Measurements from ENCODE around the gene DDX55. TPM values are rescaled to one million over a fixed set of nuclear protein-coding genes. Genes with fewer than 3 reads are reported as not detected.

DDX55 gene
- total RNA-seq, 2 donors from 2014 or later = 20.6 to 41.8 TPM

DNA sequence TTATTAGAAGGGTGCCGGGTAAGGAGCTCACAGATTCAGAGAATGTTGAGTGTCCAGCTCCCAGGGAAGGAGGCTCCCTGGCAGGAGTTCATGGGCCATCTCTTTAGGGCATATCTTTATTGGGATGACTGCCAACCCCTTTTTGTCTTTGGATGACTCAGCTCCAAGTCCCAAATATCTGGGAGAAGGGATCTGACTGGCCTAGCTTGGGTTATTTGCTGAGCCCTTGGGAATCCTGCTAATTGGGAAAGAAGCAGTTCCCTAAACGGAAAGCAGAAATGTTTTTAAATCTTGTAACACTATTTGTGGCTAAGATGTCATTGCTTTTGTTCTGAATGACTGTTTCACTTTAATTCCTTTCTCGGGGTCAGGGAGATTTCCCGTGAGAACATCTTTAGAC, 12.6 kb downstream of the DDX55 start:
- no peak overlapping the region for H3K27ac ChIP-seq
- no peaks in the 10 kb centered on the region for H3K9me3 ChIP-seq
- peaks cover 60% of the 10 kb centered on the region for H3K36me3 ChIP-seq
- no peak for ATAC-seq (ENCODE audit: insufficient number of reproducible peaks, low FRiP score, low read depth)
- no peaks in the 10 kb centered on the region for H3K27me3 ChIP-seq (replicated peaks; ENCODE audit: insufficient read depth)
- no peak for DNase-seq (ENCODE audit: low spot score)
- H3K4me3 ChIP-seq = no peak overlapping the region
- no peak for TF ChIP-seq CTCF (IDR thresholded peaks at IDR 0.05)
- no peaks in the 10 kb centered on the region for H3K4me1 ChIP-seq (ENCODE audit: control insufficient read depth in 1 of 2, low read depth in 2 of 2)

DNA sequence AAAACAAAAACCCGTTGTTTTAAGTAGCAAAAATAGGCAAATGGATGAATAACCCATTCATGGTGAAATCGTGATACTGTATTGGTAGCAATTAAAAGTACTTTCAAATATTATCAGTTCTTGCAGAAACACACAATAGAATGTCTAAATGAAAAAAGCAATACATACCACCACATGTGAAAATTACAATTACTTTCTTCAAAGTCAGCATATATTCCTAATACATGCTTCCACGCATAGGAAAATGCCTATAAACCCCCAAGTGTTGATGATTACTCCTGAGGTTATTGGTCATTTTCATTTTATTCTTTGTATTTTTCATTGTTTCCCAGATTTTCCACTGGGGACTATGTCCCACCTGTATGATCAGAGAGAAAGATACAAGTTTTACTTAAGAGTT, 15.2 kb downstream of the DDX55 start:
- no peak overlapping the region for H3K27ac ChIP-seq
- DNase-seq (ENCODE audit: low spot score) (no peak), ATAC-seq (ENCODE audit: insufficient number of reproducible peaks, low FRiP score, low read depth) (no peak)
- H3K36me3 ChIP-seq = peaks cover 64% of the 10 kb centered on the region
- H3K9me3 ChIP-seq = no peaks in the 10 kb centered on the region
- no peak overlapping the region for H3K4me3 ChIP-seq
- no peaks in the 10 kb centered on the region for H3K27me3 ChIP-seq (replicated peaks; ENCODE audit: insufficient read depth)
- no peak for TF ChIP-seq CTCF (IDR thresholded peaks at IDR 0.05)
- no peaks in the 10 kb centered on the region for H3K4me1 ChIP-seq (ENCODE audit: control insufficient read depth in 1 of 2, low read depth in 2 of 2)

DNA sequence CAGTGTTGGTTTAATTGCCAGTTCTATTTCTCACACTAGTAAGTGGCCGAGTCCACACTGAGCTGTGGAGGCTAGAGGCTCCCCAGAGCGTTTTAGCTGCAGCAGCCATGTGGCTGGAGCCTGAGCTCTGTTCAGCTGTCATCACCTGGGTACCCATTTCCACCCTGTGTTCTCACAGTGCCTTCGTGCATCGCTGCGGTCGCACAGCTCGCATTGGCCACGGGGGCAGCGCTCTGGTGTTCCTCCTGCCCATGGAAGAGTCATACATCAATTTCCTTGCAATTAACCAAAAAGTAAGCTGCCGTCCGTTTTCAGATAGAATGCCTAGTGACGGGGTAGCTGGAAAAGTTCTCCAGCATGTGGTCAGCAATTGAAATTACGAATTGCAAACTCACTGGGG, 15.7 kb downstream of the DDX55 start:
- H3K4me1 ChIP-seq (ENCODE audit: control insufficient read depth in 1 of 2, low read depth in 2 of 2) = no peaks in the 10 kb centered on the region
- ATAC-seq (ENCODE audit: insufficient number of reproducible peaks, low FRiP score, low read depth) = no peak
- no peak for DNase-seq (ENCODE audit: low spot score)
- H3K4me3 ChIP-seq = no peak overlapping the region
- H3K36me3 ChIP-seq = peaks cover 66% of the 10 kb centered on the region
- H3K27me3 ChIP-seq (replicated peaks; ENCODE audit: insufficient read depth) = no peaks in the 10 kb centered on the region
- H3K27ac ChIP-seq = no peak overlapping the region
- TF ChIP-seq CTCF (IDR thresholded peaks at IDR 0.05) = no peak
- no peaks in the 10 kb centered on the region for H3K9me3 ChIP-seq

GRCh38 chr12:123621101-123621500, 19.2 kb downstream of the DDX55 start:
- TF ChIP-seq CTCF (IDR thresholded peaks at IDR 0.05) = no peak
- DNase-seq (ENCODE audit: low spot score) (no peak), ATAC-seq (ENCODE audit: insufficient number of reproducible peaks, low FRiP score, low read depth) (no peak)
- Histone ChIP-seq H3K36me3 (peaks cover 63% of the 10 kb centered on the region), H3K9me3 (no peaks in the 10 kb centered on the region), H3K4me3 (no peak overlapping the region), H3K27me3 (replicated peaks; ENCODE audit: insufficient read depth) (no peaks in the 10 kb centered on the region), H3K4me1 (ENCODE audit: control insufficient read depth in 1 of 2, low read depth in 2 of 2) (no peaks in the 10 kb centered on the region), H3K27ac (no peak overlapping the region)

DNA sequence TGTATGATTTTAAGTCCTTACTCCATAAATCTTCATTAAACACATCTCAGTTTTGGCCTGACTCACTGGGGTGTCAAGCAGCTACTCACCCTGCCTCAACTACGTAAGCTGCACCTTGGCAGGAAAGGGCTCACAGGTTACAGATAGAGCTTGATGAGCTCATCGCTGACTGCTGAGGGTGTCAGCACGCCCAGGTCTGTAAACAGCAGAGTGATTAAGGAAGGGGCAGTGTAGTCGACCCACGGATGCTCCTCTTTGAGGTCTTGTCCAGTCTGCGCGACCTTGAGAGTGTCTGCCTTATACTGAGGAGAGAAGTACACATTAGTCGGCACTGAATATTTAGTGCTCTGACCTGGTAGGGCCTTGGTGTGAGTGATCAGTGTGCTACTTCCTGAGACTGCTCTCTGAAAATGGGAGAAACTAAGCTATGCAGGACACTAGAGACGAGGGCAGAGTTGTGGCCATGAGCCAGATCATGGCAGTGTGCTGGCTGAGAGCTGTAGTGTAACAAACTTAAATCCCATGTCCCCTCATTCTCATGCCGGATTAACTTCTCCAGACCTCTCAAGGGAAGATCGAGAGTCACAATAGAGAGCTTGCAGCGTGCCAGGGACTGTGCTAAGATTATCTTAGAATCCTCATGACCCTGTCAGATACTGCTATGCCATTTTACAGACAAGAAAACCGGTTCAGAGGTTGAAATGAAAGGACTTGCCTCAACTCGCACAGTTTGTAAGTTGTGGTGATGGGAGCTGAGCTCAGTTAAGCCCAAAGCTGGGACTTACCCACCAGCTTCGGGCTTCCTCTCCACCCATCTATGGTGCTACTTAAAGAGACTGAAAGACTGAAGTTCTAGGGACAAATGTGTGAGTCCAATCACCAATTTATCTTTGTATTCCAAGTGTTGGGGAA, 20.0 kb downstream of the DDX55 start:
- DNase-seq (ENCODE audit: low spot score) (no peak), ATAC-seq (ENCODE audit: insufficient number of reproducible peaks, low FRiP score, low read depth) (no peak)
- H3K4me1 ChIP-seq (ENCODE audit: control insufficient read depth in 1 of 2, low read depth in 2 of 2) = no peaks in the 10 kb centered on the region
- no peak for TF ChIP-seq CTCF (IDR thresholded peaks at IDR 0.05)
- peaks cover 60% of the 10 kb centered on the region for H3K36me3 ChIP-seq
- H3K27ac ChIP-seq = no peak overlapping the region
- H3K27me3 ChIP-seq (replicated peaks; ENCODE audit: insufficient read depth) = no peaks in the 10 kb centered on the region
- H3K4me3 ChIP-seq = no peak overlapping the region
- H3K9me3 ChIP-seq = no peaks in the 10 kb centered on the region

All from thoracic aorta (tissue), 2 donors.